GM12891 (cell line): ENCODE measurements around the gene IMMP2L.
"Not testable (repeated sequence)": the region's sequence is repeated elsewhere in the genome, so short reads cannot be mapped to it uniquely, and the experiment has no call there.

ENCODE experiments used
- PAX5 ChIP-seq: IDR thresholded peaks from 2 replicates; pipeline ENCODE4 v1.6.1; 2011; ENCODE audit warnings: low read length, moderate library complexity, mild to moderate bottlenecking; ENCODE audit not compliant: insufficient read depth, severe bottlenecking
- POLR2A ChIP-seq: IDR thresholded peaks from 2 replicates; pipeline ENCODE4 v1.6.1; 2011; ENCODE audit warnings: low read depth, low read length, control low read depth
- POLR2AphosphoS5 ChIP-seq: IDR thresholded peaks from 2 replicates; pipeline ENCODE4 v1.6.1; 2011; ENCODE audit warnings: low read depth, low read length, control low read depth
- POU2F2 ChIP-seq: IDR thresholded peaks from 2 replicates; pipeline ENCODE4 v1.6.1; 2011; ENCODE audit warnings: low read depth, mild to moderate bottlenecking, control low read depth, low read length, moderate library complexity
- TAF1 ChIP-seq: IDR thresholded peaks from 2 replicates; pipeline ENCODE4 v1.6.1; 2011; ENCODE audit warnings: low read depth, low read length, control low read depth

DNA sequence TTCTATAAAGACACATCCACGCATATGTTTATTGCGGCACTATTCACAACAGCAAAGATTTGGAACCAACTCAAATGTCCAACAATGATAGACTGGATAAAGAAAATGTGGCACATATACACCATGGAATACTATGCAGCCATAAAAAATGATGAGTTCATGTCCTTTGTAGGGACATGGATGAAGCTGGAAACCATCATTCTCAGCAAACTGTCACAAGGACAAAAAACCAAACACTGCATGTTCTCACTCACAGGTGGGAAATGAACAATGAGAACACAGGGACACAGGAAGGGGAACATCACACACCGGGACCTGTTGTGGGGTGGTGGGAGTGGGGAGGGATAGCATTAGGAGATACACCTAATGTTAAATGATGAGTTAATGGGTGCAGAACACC, 238.6 kb downstream of the IMMP2L start:
- not testable (repeated sequence) for TF ChIP-seq POLR2AphosphoS5, POLR2A, POU2F2, TAF1, PAX5
